Measurements from ENCODE around the gene CD6. TPM values are rescaled to one million over a fixed set of nuclear protein-coding genes. Genes with fewer than 3 reads are reported as not detected.

CD6 gene
- total RNA-seq, 1 donor from 2014 or later, result 4.2 TPM

Other genes with a start within 250 kb of the CD6 start
- not detected for gene MS4A18, start 247.0 kb upstream of the CD6 start, total RNA-seq
- not detected for gene MS4A15, start 214.8 kb upstream of the CD6 start, total RNA-seq
- not detected for gene MS4A10, start 186.3 kb upstream of the CD6 start, total RNA-seq
- gene CCDC86, start 129.6 kb upstream of the CD6 start, total RNA-seq, result 33.4 TPM
- 0.13 TPM for gene PTGDR2, start 115.7 kb upstream of the CD6 start, total RNA-seq
- gene ZP1, start 104.1 kb upstream of the CD6 start, total RNA-seq, result not detected
- gene PRPF19, start 65.1 kb upstream of the CD6 start, total RNA-seq, result 113 TPM
- gene TMEM109, start 57.5 kb upstream of the CD6 start, total RNA-seq, result 86.8 TPM
- 8.0 TPM for gene TMEM132A, start 47.2 kb upstream of the CD6 start, total RNA-seq
- 32.3 TPM for gene SLC15A3, start 19.5 kb upstream of the CD6 start, total RNA-seq
- gene CD5, start 130.8 kb downstream of the CD6 start, total RNA-seq, result 1.6 TPM
- 30.8 TPM for gene VPS37C, start 189.7 kb downstream of the CD6 start, total RNA-seq
- gene PGA3, start 231.8 kb downstream of the CD6 start, total RNA-seq, result not detected

Measured in ureter (tissue), 1 donor.